Fibroblast of lung (primary cell): ENCODE results near the gene UQCR11.

Experiments used
- CTCF ChIP-seq, 2 donors: IDR thresholded peaks in 1 of 2; conservative IDR thresholded peaks in 1 of 2; 1 replicate in 1 of 2; 2 replicates in 1 of 2; pipeline ENCODE4 v1.5.1; 2011 to 2012; ENCODE audit warnings: low read length in 2 of 2, control low read depth in 1 of 2, inconsistent platforms in 1 of 2, low read depth in 1 of 2, mild to moderate bottlenecking in 1 of 2
- EZH2 ChIP-seq: IDR thresholded peaks from 2 replicates; pipeline ENCODE4 v1.5.1; 2012; ENCODE audit warnings: low read length, control low read depth, mild to moderate bottlenecking; ENCODE audit errors: missing control alignments

- TF ChIP-seq CTCF (conservative IDR thresholded peaks at IDR 0.05 in 1 of 2, IDR thresholded peaks at IDR 0.05 in 1 of 2; ENCODE audit: low read depth in 1 of 2, low read length in 2 of 2), result no peak
- TF ChIP-seq EZH2, result no peak
These were observed 43.9 kb downstream of the UQCR11 start for GRCh38 chr19:1561236-1561842.
